GM19468 (cell line): ENCODE results near the gene BANP.
"Not testable (repeated sequence)": the region's sequence is repeated elsewhere in the genome, so short reads cannot be mapped to it uniquely, and the experiment has no call there.

ENCODE experiments used
- ATAC-seq: cut with Tn5 transposase; IDR thresholded peaks from one replicate; pipeline ENCODE4 v1.9.1; 2021; ENCODE audit warnings: mild to moderate bottlenecking, moderate library complexity, moderate number of reproducible peaks; ENCODE audit not compliant: unreplicated experiment; ENCODE audit errors: extremely low read depth

The BANP gene

DNA sequence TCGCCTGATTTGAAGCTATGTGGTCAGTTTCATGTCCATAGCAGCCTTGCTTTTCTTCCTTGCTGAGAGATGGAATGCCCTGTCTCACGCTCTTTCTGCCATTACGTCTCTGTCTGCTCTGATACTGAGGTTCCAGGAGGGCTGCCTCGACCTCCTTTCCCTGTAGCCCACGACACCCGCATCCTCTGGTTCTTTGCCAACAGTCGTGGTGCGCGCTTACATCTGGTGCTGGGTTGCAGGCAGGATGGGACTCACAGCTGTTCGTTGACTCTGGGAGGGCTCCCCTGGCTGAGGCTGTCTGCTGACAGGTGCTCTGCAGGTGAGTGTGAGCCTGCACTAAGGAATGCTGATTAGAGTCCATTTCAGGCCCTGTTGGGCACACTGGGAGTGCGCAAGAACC lies 90.3 kb downstream of the BANP start:
- ATAC-seq: not testable (repeated sequence)

- ATAC-seq: not testable (repeated sequence)
These were observed 90.8 kb downstream of the BANP start for GRCh38 chr16:88041986-88042562.

DNA sequence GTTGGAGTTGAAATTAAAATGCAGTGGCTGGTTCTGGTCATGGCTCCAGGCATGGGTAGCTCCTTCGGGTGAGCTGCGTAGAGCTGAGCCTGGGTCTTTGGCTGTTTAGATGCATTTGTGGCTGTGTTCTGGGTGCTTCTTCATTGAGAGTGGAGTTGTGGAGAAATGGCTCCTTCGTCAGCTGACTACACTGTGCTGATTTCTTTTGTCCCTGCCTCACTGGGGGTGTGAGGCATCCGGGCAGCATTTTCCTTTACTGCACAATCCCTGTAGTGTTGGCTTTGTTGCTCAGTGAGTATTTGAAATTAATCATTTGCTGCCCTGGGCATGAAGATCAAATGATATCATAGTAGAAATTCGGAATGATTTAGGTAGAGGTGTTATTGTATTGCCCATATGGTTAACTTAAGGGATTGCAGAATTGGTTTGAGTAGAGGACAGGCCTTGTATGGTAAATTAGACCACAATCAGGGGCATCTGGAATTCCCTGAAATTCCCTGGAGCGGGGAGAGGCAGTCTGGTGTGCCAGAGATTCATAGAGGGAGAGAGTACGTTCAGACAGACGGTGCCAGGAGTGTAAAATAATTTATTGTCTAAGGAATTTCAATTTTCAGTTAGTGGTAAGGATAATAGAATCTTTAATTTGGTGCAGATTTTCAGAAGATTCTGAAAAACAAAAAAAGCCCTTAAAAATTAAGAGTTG lies 92.1 kb downstream of the BANP start:
- ATAC-seq: not testable (repeated sequence)

- ATAC-seq: peak; percentile 24
These were observed 92.9 kb downstream of the BANP start for GRCh38 chr16:88044121-88044581.

GRCh38 chr16:88045361-88045760 lies 94.1 kb downstream of the BANP start:
- ATAC-seq: not testable (repeated sequence)

DNA sequence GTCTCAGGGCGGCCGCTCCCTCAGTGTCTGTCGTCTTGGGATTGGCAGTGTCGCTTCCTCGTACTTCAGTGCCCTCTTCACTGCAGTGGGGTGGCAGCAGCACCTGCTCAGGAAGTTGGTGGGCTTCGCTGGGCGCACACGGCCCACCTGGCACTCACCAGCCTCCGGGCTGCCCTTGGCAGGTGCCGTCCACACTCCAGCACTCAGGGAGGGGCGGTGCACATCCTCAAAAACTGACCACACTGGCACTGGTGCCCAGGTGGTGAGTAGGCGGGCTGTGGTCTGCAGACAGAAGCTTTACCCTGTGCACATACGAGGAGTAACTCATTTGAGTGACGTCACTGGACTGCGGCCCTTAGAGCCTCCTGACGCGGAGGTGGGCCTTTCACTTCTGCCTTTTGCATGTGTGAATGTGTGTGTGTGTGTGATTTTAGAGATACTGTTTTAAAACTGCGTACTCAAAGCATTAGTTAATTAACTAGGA lies 94.6 kb downstream of the BANP start:
- ATAC-seq: peak; percentile 44

GRCh38 chr16:88047462-88047861 lies 96.2 kb downstream of the BANP start:
- no peak for ATAC-seq

DNA sequence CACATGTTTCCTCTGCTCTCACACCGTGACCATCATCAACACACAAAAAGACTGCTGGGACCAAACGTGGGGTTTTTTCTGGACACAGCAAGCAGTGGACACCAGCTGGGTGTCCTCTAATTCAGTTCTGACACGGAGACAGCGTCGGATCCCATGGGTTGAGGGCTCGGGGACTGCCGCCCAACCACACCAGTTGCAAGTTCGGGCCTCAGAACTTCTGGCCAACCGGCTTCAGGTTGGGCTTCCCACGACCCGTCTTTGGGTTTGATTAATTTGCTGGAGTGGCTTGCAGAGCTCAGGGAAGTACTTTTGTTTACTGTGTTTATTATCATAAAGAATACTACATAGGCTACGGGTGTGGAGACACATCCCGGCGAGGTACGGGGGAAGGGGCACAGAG lies 97.8 kb downstream of the BANP start:
- no peak for ATAC-seq

- ATAC-seq: no peak
These were observed 98.6 kb downstream of the BANP start for GRCh38 chr16:88049561-88050545.

DNA sequence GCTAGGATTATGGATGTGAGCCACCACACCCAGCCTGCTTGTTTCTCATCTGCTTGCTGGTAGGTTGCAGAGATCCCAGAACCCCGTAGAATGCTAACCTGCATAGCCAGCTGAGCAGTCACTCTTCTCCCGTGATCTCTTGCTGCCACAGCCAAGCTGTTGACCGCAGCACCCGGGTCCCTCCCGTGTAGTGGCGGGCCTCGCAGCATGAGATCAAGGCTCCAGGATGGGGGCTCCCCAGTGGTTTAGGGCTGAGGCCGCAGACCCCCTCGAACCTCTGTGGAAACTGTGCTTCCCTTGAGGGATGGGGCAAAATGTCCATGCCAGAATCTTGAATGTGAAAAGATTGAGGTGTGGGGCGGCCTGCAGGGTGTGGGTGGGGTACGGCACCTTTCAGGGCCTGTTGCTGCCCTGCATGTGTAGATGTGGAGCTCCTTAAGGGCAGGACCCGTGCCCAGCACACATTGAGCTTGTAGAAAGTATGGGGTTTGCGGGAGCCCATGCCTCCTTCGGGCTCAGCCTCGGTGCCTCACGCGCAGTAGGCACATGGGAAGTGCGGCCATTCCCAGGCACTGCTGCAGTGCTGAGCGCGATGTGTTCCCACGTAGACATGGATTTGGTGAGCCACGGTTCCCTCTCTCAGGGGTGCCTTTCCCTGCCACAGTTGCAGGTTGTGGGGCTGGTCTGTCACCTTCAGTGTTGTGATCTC lies 99.9 kb downstream of the BANP start:
- ATAC-seq: no peak

- no peak for ATAC-seq
These were observed 101.4 kb downstream of the BANP start for GRCh38 chr16:88052661-88053060.

GRCh38 chr16:88053479-88053878 lies 102.2 kb downstream of the BANP start:
- not testable (repeated sequence) for ATAC-seq

- ATAC-seq: no peak
These were observed 104.1 kb downstream of the BANP start for GRCh38 chr16:88055356-88055755.

GRCh38 chr16:88056212-88056611 lies 105.0 kb downstream of the BANP start:
- ATAC-seq: no peak

DNA sequence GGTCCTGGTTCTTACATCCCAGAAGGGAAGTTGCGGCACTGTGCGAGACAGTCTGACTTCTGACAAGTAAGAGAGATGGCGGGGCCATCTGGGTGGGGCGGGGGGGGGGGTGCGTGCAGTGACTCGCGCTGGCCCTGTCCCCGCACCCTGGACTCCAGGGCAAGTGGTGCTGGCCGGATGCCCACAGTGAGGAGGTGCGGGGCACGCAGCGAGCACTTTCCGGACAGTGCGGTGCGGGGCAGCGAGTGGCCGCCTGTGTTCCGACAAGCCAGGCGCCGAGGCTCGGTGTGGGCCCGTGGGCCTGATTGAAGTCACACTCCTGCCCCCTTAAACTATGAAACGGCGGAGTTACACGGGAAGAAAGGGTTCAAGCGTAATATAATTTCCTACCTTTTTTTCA lies 106.4 kb downstream of the BANP start:
- no peak for ATAC-seq

DNA sequence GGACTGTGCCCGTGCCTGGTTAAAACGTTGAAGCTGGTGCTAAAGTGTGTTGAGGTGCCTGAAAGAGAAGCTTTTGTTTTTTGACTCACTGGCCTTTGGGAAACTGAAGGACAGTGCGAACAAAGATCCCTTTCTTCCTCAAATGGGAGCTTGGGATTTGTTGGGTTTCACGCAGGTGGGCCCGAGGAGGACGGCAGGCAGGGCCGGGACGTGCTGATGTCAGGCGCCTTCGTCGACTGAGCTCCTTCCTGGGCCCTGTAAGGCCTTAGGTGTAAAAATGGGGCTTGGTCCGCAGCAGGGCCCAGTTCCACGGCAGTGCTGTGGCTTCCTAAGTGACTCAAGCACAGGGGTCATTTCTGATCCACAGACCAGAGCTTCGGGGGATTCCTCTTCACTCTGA lies 106.9 kb downstream of the BANP start:
- no peak for ATAC-seq

DNA sequence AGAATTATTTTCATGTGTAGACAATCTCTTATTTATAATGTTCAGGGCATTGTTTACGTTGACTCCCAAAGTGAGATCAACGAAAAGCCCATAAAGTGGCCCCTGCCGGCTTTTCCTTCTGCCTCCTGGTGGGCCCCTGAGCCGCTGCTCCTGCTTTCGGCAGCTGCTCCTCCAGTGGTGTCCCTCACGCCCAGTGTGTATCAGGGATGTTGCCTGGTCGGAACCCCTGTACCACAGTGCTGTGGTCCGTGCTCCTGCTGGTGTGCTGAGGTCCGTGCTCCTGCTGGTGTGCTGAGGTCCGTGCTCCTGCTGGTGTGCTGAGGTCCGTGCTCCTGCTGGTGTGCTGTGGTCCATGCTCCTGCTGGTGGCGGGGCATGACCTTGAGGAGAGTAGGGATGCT lies 107.6 kb downstream of the BANP start:
- ATAC-seq: no peak

DNA sequence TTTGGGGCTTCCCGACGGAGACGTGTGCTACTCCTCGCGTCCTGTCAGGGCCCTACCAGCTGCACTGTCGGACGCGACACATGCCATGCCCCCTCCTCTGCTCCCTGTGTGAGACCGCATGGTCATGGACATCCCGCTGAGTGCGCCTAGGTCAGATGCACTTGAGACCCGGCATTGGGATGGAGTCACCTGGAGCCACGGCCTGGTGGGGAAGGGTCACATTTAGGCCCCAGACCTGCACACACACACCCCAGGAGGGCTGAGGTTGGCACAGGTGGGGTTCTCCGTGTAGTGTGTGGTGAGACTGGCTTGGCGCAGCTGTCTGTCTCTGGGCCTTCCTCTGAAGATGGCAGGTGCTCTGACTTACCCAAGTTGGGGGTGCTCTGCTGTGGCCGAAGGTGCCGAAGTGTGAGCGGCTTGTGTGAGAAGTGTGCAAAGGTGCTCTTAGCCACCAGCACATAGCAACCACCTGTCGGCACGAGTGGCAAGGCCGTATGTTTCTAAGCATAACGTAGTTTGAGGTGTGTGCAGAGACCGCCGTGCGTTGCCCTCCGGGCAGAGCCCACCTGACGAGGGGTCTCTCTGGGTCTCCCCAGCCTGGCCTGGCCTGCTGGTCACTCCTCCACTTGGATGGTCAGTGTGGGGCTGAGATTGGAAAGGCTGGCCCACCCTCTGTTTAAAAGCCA lies 108.6 kb downstream of the BANP start:
- ATAC-seq: no peak

DNA sequence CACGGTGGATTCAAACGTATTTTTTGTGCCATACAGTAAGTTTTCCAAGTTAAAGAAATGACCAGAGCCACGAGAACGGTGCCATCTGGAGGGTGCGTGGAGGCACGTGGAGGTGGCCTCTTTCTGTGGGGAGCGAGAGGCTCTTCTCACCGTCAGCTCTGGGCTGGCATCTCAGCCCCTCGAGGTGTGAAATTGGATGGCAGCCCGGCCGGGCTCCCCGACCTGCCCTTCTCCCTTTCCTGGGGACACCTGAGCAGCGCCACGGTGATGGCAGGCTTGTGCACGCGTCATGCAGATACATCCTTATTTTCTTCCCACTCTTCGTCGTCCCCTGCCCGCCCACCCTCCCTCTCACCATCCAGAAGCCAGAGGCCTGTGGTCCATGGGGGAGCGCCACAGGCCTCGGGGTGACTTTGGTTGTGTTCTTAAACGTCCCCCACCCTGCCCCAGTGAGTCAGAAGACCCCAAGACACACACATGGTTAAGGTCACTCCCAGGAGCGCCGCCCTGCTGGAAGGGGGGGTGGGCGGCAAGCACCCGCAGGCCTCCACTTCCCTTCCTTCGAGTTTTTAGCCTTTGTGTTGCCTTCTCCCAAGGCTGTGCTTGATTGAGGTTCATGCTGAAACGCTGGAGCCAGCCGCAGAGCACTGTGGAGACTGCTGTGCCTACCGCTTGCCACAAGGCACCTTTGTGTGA lies 109.4 kb downstream of the BANP start:
- ATAC-seq: no peak
